Measurements from ENCODE around the gene MFSD1.

DNA sequence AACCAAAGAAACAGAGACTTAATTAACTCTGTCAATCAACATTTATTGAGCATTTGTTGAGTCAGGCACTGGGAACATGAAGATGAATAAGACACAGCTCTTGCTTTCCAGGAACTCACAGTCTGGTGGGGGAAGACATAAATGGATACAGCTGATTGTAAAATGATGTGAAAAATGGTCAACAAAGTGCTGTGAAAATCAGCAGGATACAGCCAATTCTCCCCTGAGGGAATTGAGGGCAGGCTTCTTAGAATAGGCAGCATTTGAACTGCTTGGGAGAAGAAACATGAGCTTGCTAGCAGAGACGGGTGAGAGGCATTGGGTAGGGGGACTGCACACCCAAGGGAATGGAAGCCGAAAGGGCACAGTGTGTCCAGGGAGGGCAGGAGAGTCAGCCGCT lies 41.1 kb downstream of the MFSD1 start:
- TF ChIP-seq, protein P1, sequence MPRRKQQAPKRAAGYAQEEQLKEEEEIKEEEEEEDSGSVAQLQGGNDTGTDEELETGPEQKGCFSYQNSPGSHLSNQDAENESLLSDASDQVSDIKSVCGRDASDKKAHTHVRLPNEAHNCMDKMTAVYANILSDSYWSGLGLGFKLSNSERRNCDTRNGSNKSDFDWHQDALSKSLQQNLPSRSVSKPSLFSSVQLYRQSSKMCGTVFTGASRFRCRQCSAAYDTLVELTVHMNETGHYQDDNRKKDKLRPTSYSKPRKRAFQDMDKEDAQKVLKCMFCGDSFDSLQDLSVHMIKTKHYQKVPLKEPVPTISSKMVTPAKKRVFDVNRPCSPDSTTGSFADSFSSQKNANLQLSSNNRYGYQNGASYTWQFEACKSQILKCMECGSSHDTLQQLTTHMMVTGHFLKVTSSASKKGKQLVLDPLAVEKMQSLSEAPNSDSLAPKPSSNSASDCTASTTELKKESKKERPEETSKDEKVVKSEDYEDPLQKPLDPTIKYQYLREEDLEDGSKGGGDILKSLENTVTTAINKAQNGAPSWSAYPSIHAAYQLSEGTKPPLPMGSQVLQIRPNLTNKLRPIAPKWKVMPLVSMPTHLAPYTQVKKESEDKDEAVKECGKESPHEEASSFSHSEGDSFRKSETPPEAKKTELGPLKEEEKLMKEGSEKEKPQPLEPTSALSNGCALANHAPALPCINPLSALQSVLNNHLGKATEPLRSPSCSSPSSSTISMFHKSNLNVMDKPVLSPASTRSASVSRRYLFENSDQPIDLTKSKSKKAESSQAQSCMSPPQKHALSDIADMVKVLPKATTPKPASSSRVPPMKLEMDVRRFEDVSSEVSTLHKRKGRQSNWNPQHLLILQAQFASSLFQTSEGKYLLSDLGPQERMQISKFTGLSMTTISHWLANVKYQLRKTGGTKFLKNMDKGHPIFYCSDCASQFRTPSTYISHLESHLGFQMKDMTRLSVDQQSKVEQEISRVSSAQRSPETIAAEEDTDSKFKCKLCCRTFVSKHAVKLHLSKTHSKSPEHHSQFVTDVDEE (CRISPR knock-in tag; IDR thresholded peaks at IDR 0.05): no peak
- TF ChIP-seq OSR1 (CRISPR knock-in tag; IDR thresholded peaks at IDR 0.05) (no peak), ZFP3 (CRISPR knock-in tag; IDR thresholded peaks at IDR 0.05) (no peak), ZFP30 (CRISPR knock-in tag; IDR thresholded peaks at IDR 0.05) (no peak), TCF4 (CRISPR knock-in tag; IDR thresholded peaks at IDR 0.05; ENCODE audit: borderline replicate concordance) (no peak), BACH2 (CRISPR knock-in tag; IDR thresholded peaks at IDR 0.05; ENCODE audit: borderline replicate concordance) (no peak), ESRRG (CRISPR knock-in tag; IDR thresholded peaks at IDR 0.05) (no peak), TOX (CRISPR knock-in tag; IDR thresholded peaks at IDR 0.05; ENCODE audit: borderline replicate concordance) (no peak), POU6F1 (CRISPR knock-in tag; IDR thresholded peaks at IDR 0.05; ENCODE audit: borderline replicate concordance, low read depth) (no peak), ISL1 (CRISPR knock-in tag; IDR thresholded peaks at IDR 0.05) (no peak)
- TF ChIP-seq, protein P2, sequence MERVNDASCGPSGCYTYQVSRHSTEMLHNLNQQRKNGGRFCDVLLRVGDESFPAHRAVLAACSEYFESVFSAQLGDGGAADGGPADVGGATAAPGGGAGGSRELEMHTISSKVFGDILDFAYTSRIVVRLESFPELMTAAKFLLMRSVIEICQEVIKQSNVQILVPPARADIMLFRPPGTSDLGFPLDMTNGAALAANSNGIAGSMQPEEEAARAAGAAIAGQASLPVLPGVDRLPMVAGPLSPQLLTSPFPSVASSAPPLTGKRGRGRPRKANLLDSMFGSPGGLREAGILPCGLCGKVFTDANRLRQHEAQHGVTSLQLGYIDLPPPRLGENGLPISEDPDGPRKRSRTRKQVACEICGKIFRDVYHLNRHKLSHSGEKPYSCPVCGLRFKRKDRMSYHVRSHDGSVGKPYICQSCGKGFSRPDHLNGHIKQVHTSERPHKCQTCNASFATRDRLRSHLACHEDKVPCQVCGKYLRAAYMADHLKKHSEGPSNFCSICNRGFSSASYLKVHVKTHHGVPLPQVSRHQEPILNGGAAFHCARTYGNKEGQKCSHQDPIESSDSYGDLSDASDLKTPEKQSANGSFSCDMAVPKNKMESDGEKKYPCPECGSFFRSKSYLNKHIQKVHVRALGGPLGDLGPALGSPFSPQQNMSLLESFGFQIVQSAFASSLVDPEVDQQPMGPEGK (CRISPR knock-in tag; IDR thresholded peaks at IDR 0.05; ENCODE audit: borderline replicate concordance): no peak
- TF ChIP-seq, protein P3, sequence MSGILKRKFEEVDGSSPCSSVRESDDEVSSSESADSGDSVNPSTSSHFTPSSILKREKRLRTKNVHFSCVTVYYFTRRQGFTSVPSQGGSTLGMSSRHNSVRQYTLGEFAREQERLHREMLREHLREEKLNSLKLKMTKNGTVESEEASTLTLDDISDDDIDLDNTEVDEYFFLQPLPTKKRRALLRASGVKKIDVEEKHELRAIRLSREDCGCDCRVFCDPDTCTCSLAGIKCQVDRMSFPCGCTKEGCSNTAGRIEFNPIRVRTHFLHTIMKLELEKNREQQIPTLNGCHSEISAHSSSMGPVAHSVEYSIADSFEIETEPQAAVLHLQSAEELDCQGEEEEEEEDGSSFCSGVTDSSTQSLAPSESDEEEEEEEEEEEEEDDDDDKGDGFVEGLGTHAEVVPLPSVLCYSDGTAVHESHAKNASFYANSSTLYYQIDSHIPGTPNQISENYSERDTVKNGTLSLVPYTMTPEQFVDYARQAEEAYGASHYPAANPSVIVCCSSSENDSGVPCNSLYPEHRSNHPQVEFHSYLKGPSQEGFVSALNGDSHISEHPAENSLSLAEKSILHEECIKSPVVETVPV (CRISPR knock-in tag; IDR thresholded peaks at IDR 0.05): no peak
